BLaER1 (cell line): ENCODE data around the gene TRIM77.
"Not testable (repeated sequence)": the region's sequence is repeated elsewhere in the genome, so short reads cannot be mapped to it uniquely, and the experiment has no call there.

ENCODE experiments used
- H3K27ac ChIP-seq: shearing (Covaris generic); formaldehyde crosslinking; 2 replicates; pipeline ENCODE4 v1.8.1; 2022
- H3K27me3 ChIP-seq: shearing (Covaris generic); formaldehyde crosslinking; 2 replicates; pipeline ENCODE4 v1.8.1; 2022
- H3K36me3 ChIP-seq: shearing (Covaris generic); formaldehyde crosslinking; 2 replicates; pipeline ENCODE4 v1.8.1; 2022
- H3K4me1 ChIP-seq: shearing (Covaris generic); formaldehyde crosslinking; 2 replicates; pipeline ENCODE4 v1.8.1; 2022
- H3K4me2 ChIP-seq: shearing (Covaris generic); formaldehyde crosslinking; 2 replicates; pipeline ENCODE4 v1.8.1; 2022
- H3K4me3 ChIP-seq: shearing (Covaris generic); formaldehyde crosslinking; 2 replicates; pipeline ENCODE4 v1.8.1; 2022
- H3K9ac ChIP-seq: shearing (Covaris generic); formaldehyde crosslinking; 2 replicates; pipeline ENCODE4 v1.8.1; 2022
- H3K9me3 ChIP-seq: shearing (Covaris generic); formaldehyde crosslinking; 2 replicates; pipeline ENCODE4 v1.8.1; 2022
- H4K20me1 ChIP-seq: shearing (Covaris generic); formaldehyde crosslinking; 2 replicates; pipeline ENCODE4 v1.8.1; 2022
- Cebpa-rat ChIP-seq: shearing (Covaris generic); IDR thresholded peaks from 2 replicates; pipeline ENCODE4 v1.8.1; 2022

Gene TRIM77

DNA sequence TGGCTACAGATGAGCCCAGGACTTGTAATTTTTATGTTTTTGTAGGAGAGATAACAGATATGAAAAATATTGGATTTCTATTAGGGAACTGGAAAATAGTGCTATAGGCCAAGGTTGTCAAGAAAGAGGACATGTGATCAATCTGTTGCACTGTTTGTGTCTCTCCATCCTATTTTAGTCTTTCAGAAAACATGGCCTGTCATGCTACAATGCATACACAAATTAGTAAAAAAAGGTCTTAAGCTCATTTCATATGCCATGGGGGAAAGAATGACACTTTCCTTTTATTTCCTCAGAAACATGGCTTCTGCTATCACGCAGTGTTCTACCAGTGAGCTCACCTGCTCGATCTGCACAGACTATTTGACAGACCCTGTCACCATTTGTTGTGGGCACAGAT is at the start of gene TRIM77:
TSS of gene TRIM77 (plus strand) at position 301 of the 400 bp plus-strand sequence. CDS start at position 301, 0 bp downstream.
- not testable (repeated sequence) for H3K4me1 ChIP-seq, H3K4me3 ChIP-seq, H3K36me3 ChIP-seq, H3K27me3 ChIP-seq, H3K4me2 ChIP-seq, H3K27ac ChIP-seq, H3K9ac ChIP-seq, H3K9me3 ChIP-seq, H4K20me1 ChIP-seq

GRCh38 chr11:89667001-89667400 is 43.1 kb upstream of the TRIM77 start:
- Histone ChIP-seq H3K36me3 (no peaks in the 10 kb centered on the region), H3K9ac (no peak overlapping the region), H3K4me2 (no peak overlapping the region), H3K27ac (no peak overlapping the region), H3K4me1 (no peaks in the 10 kb centered on the region), H3K4me3 (no peak overlapping the region), H3K27me3 (no peaks in the 10 kb centered on the region), H4K20me1 (no peaks in the 10 kb centered on the region), H3K9me3 (no peaks in the 10 kb centered on the region)
- no peak for TF ChIP-seq Cebpa-rat

DNA sequence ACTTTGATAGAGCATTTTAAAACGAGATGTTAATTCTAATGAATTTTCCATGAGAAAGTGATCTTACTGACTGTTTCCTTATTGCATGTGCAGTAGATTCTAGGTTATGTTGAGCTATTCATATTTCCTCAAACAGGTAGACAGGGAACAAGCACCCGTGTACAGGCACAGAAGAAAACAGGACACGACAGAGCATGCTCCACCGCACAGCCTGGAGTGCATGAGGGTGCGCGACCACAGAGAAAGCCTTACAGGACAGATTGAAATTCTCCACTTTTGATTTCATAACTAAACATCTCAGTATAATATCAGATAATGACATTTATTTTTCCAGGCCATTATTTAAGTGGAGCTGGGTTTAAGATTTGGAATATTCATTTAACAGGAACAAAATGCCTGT is 41.9 kb upstream of the TRIM77 start:
- H4K20me1 ChIP-seq, H3K9me3 ChIP-seq, H3K4me3 ChIP-seq, H3K9ac ChIP-seq, H3K4me1 ChIP-seq, H3K36me3 ChIP-seq, H3K4me2 ChIP-seq, H3K27me3 ChIP-seq, H3K27ac ChIP-seq: not testable (repeated sequence)

DNA sequence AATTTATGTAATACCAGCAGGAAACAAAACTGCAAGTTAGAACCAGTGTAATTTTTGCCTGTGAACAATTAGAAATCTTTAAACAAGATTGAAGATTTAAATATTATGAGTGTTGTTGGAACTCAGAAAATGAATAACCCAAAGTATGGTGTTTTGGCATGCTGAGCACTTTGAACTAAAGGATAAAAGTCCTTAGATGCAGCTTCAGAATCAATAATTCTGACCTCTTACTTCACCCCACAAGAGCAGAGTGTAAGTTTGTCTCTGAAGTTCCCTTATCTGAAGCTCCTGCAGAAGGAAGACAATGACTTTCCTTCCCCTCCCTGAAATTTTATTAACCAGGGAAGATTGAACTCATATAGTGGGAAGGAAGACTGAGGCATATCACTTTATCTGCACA is 40.5 kb upstream of the TRIM77 start:
- not testable (repeated sequence) for H3K36me3 ChIP-seq, H3K9me3 ChIP-seq, H3K9ac ChIP-seq, H3K4me1 ChIP-seq, H3K27ac ChIP-seq, H3K27me3 ChIP-seq, H4K20me1 ChIP-seq, H3K4me2 ChIP-seq, H3K4me3 ChIP-seq

DNA sequence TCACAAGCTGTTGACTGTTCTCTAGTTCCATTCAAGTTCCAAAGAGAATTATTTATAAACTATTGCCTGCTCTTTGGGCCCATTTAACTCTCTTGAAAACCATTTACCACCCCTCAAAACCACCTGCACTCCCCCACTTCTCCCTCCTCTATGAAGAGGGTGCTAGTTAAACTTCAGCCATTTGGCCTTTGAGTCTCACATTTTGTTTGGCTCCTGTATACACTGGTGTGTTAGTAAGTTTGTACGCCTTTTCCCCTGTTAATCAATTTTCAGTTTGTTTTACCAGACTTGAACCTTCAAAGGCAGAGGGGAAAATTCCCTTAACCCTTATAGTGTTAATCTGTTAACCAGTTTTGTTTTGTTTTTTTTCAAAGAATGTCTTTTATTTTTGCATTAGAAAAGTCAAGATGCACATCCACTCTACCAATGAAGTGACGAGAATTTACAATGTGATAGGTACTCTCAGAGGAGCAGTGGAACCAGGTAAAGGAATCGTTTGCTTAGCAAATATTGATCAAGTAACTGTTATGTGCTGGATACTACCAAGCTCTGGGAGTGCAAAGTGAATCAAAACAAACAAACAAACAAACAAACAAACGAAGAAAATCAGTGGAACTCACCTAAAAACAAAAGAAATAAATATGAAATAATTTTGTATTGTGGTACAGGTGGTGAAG is 40.0 kb upstream of the TRIM77 start:
- not testable (repeated sequence) for H3K4me3 ChIP-seq, H3K27ac ChIP-seq, H4K20me1 ChIP-seq, H3K36me3 ChIP-seq, H3K9ac ChIP-seq, H3K27me3 ChIP-seq, H3K9me3 ChIP-seq, H3K4me1 ChIP-seq, H3K4me2 ChIP-seq

DNA sequence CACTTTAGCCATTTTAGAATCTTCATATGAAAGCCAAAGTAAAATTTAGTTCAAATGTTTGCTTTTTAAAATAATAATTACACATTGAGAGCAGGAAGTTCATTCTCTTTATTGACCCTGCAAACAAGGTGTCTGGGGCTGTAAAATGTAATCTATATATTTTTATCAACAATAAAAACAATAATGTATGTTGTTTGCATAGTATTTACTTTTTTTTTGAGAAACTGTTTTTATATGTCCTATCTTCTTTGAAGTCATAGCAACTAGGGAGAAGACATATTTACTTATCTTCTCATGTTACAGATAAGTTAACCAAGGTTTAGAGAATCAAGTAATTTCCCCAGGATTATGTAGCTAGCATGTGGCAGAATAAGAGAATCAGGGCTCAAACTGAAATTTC is 37.6 kb upstream of the TRIM77 start:
- H3K4me2 ChIP-seq, result not testable (repeated sequence)

GRCh38 chr11:89673380-89673779 is 36.7 kb upstream of the TRIM77 start:
- H3K27me3 ChIP-seq, H3K4me2 ChIP-seq, H3K4me1 ChIP-seq, H4K20me1 ChIP-seq, H3K9ac ChIP-seq, H3K4me3 ChIP-seq, H3K36me3 ChIP-seq, H3K9me3 ChIP-seq, H3K27ac ChIP-seq: not testable (repeated sequence)

More for the DNA sequence above, 37.6 kb upstream of the TRIM77 start:
- H4K20me1 ChIP-seq, H3K4me3 ChIP-seq, H3K36me3 ChIP-seq, H3K27me3 ChIP-seq, H3K27ac ChIP-seq, H3K9me3 ChIP-seq, H3K9ac ChIP-seq, H3K4me1 ChIP-seq: not testable (repeated sequence)

DNA sequence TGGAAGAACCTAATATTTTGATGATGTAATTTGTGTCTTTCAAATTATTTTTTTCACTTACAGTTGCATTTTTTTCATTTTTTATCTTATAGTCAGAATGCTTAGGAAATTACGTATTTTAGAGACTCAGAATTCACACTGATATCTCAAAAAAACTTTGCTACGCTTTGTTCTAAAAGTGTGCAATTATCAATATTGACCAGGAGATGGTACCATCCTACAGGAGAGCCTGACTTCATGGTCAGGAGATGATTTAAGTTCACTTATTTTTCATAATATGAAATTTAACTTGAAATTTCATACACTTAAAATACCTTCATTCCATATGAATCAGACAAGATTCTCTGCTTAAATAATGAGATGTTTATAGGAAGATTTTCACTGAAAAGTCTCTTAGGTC is 34.7 kb upstream of the TRIM77 start:
- H3K4me2 ChIP-seq, H3K9ac ChIP-seq, H3K9me3 ChIP-seq, H4K20me1 ChIP-seq, H3K27ac ChIP-seq, H3K36me3 ChIP-seq, H3K4me1 ChIP-seq, H3K4me3 ChIP-seq, H3K27me3 ChIP-seq: not testable (repeated sequence)

GRCh38 chr11:89675948-89676347 is 34.2 kb upstream of the TRIM77 start:
- H3K27me3 ChIP-seq, H3K9ac ChIP-seq, H3K27ac ChIP-seq, H3K4me2 ChIP-seq, H3K4me3 ChIP-seq, H3K9me3 ChIP-seq, H4K20me1 ChIP-seq, H3K4me1 ChIP-seq, H3K36me3 ChIP-seq: not testable (repeated sequence)

DNA sequence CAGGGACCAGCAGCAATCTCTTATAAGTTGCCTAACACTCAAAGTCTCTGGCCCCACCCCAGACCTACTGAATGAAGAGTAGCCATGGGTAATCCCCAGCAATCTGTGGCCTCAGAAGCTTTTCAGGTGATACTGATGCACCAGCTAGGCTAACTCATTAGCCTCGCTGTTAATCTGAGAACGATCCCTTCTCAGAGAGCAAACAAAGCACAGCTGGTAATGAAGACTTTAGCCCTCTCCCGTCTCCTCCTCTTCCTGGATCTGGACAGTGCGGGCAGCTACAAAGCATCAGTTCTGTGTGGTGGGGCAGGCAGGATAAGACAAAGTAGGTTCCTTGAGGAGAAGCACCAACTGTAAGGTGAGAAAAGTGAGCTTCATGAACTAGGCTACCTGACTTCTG is 3.0 kb upstream of the TRIM77 start:
- H3K4me2 ChIP-seq, H3K36me3 ChIP-seq, H3K4me3 ChIP-seq, H3K27ac ChIP-seq, H3K9me3 ChIP-seq, H3K4me1 ChIP-seq, H3K9ac ChIP-seq, H3K27me3 ChIP-seq, H4K20me1 ChIP-seq: not testable (repeated sequence)

DNA sequence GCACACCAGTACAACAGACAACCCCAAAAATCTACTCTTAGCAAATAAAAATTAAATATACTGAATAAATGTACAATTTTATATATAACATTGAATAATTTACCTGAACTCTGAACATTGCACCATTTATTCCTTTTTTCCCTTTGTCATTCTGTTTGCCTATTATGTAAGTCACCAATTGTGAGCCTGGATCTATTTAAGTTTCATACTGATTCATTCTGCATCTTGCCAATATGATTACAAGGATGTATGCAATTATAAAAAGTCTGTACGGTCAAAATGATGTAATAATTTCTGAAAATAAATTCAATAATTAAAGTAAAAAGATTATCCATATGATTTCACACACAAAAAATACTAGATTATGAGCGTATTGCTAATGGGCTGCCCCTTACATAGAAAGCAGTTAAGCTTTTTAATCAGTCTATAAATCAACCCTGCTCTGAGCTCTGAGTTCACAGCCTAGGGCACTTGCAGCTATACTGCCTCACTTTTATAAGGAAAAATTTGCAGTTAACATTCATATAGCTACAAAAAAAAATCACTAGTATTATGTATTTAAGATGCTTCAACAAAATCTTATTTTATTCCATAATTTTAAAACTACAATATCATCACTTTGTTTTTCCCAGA is 14.9 kb downstream of the TRIM77 start:
- not testable (repeated sequence) for H3K27me3 ChIP-seq, H3K9ac ChIP-seq, H3K9me3 ChIP-seq, H4K20me1 ChIP-seq, H3K4me3 ChIP-seq, H3K4me2 ChIP-seq, H3K4me1 ChIP-seq, H3K36me3 ChIP-seq, H3K27ac ChIP-seq

DNA sequence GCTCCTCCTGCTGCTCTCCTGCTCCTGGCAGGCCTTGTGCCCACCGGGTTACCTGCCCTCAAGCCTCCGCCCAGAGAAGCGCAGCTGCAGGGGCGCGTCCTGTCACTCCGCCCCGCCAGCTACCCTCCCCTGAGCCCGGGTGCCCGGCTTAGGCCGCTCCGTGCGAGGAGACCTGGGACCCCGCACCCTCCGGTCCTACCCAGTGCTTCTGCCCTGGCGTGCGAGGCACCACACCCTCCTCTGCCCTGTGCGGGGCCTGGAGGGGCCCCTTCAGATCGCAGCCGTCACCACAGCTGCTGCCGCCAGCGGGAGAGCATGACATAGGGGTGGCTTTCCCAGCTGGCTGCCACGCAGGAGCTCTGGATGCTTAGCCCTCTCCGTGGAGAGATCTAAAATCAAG is 20.1 kb downstream of the TRIM77 start:
- not testable (repeated sequence) for H3K9me3 ChIP-seq, H3K27me3 ChIP-seq, H4K20me1 ChIP-seq, H3K36me3 ChIP-seq, H3K4me1 ChIP-seq, H3K4me3 ChIP-seq, H3K9ac ChIP-seq, H3K4me2 ChIP-seq, H3K27ac ChIP-seq
